SK-N-SH (cell line): ENCODE results near the gene CDX1.

Source experiments
- CTCF ChIP-seq: fragments of 200-600 bp; sonication (generic); IDR thresholded peaks from 2 replicates; pipeline ENCODE4 v1.6.1; 2017; ENCODE audit warnings: antibody characterized with exemption, mild to moderate bottlenecking, moderate library complexity
- EP300 ChIP-seq, 2 experiments: IDR thresholded peaks; 2 replicates each; pipeline versions ENCODE4 v1.4.0 to v1.6.1; 2012; ENCODE audit warnings: borderline replicate concordance in 1 of 2, low read depth in 1 of 2, low read length in 1 of 2
- FOSL2 ChIP-seq: IDR thresholded peaks from 2 replicates; pipeline ENCODE4 v1.4.0; 2012; ENCODE audit warnings: low read depth, mild to moderate bottlenecking, moderate library complexity, borderline replicate concordance
- MAX ChIP-seq: IDR thresholded peaks from 2 replicates; pipeline ENCODE4 v1.4.0; 2012; ENCODE audit warnings: low read depth
- POLR2AphosphoS5 ChIP-seq: IDR thresholded peaks from 2 replicates; pipeline ENCODE4 v1.6.1; 2012; ENCODE audit warnings: low read depth, low read length
- RAD21 ChIP-seq: IDR thresholded peaks from 2 replicates; pipeline ENCODE4 v1.6.1; 2012; ENCODE audit warnings: mild to moderate bottlenecking, low read length
- REST ChIP-seq: IDR thresholded peaks from 2 replicates; pipeline ENCODE4 v1.6.1; 2012; ENCODE audit warnings: mild to moderate bottlenecking, low read depth, low read length, moderate library complexity
- SIN3A ChIP-seq: IDR thresholded peaks from 2 replicates; pipeline ENCODE4 v1.6.1; 2012; ENCODE audit warnings: low read depth, mild to moderate bottlenecking, low read length, moderate library complexity, borderline replicate concordance
- TAF1 ChIP-seq: IDR thresholded peaks from 2 replicates; pipeline ENCODE4 v1.6.1; 2012; ENCODE audit warnings: low read depth, mild to moderate bottlenecking, low read length, moderate library complexity, borderline replicate concordance
- TCF12 ChIP-seq: IDR thresholded peaks from 2 replicates; pipeline ENCODE4 v1.4.0; 2012
- TEAD4 ChIP-seq: IDR thresholded peaks from 2 replicates; pipeline ENCODE4 v1.4.0; 2012; ENCODE audit warnings: mild to moderate bottlenecking, borderline replicate concordance; ENCODE audit not compliant: insufficient read depth
- YY1 ChIP-seq: IDR thresholded peaks from 2 replicates; pipeline ENCODE4 v1.4.0; 2012; ENCODE audit warnings: low read depth, mild to moderate bottlenecking

GRCh38 chr5:150217038-150217437 lies 50.5 kb downstream of the CDX1 start:
- no peak for TF ChIP-seq CTCF
- no peak for TF ChIP-seq TAF1
- TF ChIP-seq RAD21, result no peak
- no peak for TF ChIP-seq FOSL2
- no peak for TF ChIP-seq POLR2AphosphoS5
- TF ChIP-seq EP300 (IDR thresholded peaks at IDR 0.05; ENCODE audit: borderline replicate concordance in 1 of 2, low read depth in 1 of 2, low read length in 1 of 2), result no peak
- no peak for TF ChIP-seq SIN3A
- TF ChIP-seq TEAD4, result no peak
- TF ChIP-seq TCF12, result no peak
- TF ChIP-seq YY1, result no peak
- no peak for TF ChIP-seq REST
- no peak for TF ChIP-seq MAX
